AG04450 (cell line): ENCODE measurements around the gene TRIM26. TPM values are rescaled to one million over a fixed set of nuclear protein-coding genes. Genes with fewer than 3 reads are reported as not detected.

Source experiments
- CTCF ChIA-PET: fragments of 300-600, 350-600 bp; formaldehyde crosslinking; extraction: SDS; loops from one replicate; lab custom pipeline; 2022; ENCODE audit warnings: antibody characterized with exemption, inconsistent platforms; lab: Charles Lee
- POLR2A ChIA-PET: fragments of 350-600 bp; formaldehyde crosslinking; extraction: SDS; loops from one replicate; lab custom pipeline; 2021; ENCODE audit warnings: antibody characterized with exemption, inconsistent platforms; lab: Yijun Ruan, JAX
- DNase-seq: peaks from one replicate; pipeline ENCODE4 v3.0.0-alpha.2; 2011; ENCODE audit warnings: low read depth, low spot score
- H3K27ac ChIP-seq: one replicate; pipeline ENCODE4 v1.5.1; 2012; ENCODE audit warnings: low read depth, low read length, control low read depth
- H3K27me3 ChIP-seq: one replicate; pipeline ENCODE4 v1.6.0; 2012; ENCODE audit warnings: low read length; ENCODE audit not compliant: control insufficient read depth, insufficient read depth
- H3K4me3 ChIP-seq: 2 replicates; pipeline ENCODE4 v1.5.1; 2011; ENCODE audit warnings: mild to moderate bottlenecking, low read depth, low read length, control low read depth
- H3K9me3 ChIP-seq: 2 replicates; pipeline ENCODE4 v1.5.1; 2012; ENCODE audit warnings: low read length; ENCODE audit not compliant: control insufficient read depth, insufficient read depth
- CTCF ChIP-seq: IDR thresholded peaks from 2 replicates; pipeline ENCODE4 v1.5.1; 2011; ENCODE audit warnings: low read depth, low read length, control low read depth, inconsistent platforms
- polyA plus RNA-seq: library from polyadenylated mRNA; depleted of rRNA; stranded (reverse); fragments of >200 nt; gene quantifications from 2 replicates; pipeline ENCODE4 v1.2.3, GENCODE V29; 2011

Gene TRIM26
- polyA plus RNA-seq, 1 experiment = 22.7 TPM

DNA sequence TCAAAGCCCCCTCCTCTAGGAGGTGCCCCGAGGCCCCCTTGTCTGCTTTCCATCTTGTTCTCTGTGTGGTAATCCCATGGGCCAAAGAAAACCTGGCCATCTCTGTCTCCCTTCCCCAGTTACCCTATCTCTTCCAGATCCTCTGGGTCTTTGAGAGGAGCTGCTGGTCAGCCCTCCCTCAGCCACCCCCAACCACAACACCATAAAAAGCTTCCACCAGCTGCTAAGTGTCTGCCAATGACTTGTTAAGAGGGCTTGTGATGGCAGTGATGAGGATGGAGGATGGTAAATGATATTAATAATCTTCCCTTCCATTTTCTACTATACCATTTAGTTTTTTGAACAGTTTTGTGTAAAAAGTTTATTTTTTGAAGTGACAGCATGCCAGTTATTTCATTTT, 17.3 kb downstream of the TRIM26 start:
- no peak for TF ChIP-seq CTCF
- no peak for DNase-seq
- H3K4me3 ChIP-seq = no peak overlapping the region
- POLR2A ChIA-PET = no interaction called here
- H3K9me3 ChIP-seq = no peaks in the 10 kb centered on the region
- H3K27me3 ChIP-seq = no peaks in the 10 kb centered on the region
- CTCF ChIA-PET = interaction anchor here (1.5 kb wide), 1 partner anchor 546 kb away, joined by 3 read pairs; no protein-coding TSS in a partner anchor
- no peak overlapping the region for H3K27ac ChIP-seq

GRCh38 chr6:30194797-30195690, 18.2 kb downstream of the TRIM26 start:
- Histone ChIP-seq H3K27me3 (no peaks in the 10 kb centered on the region), H3K27ac (peak overlapping the region; percentile 11), H3K4me3 (no peak overlapping the region), H3K9me3 (no peaks in the 10 kb centered on the region)
- no peak for TF ChIP-seq CTCF
- ChIA-PET POLR2A (no interaction called here), CTCF (interaction anchor here (1.5 kb wide), 2 partner anchors 92 to 545 kb away, joined by 3 to 8 read pairs; no protein-coding TSS in a partner anchor)
- no peak for DNase-seq

DNA sequence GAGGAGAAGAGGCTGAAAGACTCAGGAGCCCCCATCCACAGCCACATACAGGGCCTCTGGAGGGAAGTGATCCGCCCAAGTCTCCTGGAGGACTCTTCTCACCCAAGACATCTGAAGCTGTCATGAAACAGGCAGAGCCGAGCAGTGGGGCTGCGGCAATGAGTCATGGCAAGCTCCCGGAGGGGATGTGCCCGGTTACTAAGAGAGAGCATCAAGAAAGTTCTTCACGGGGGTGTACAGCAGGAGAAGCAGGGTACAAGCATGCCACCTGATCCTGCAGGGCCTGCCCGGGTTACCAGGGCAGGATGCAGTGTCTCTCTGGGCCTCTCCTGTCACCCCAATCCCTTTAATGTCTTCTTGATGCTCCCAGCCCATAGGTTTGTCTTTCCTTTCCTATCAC, 21.1 kb downstream of the TRIM26 start:
- ChIA-PET POLR2A (no interaction called here), CTCF (no interaction called here)
- Histone ChIP-seq H3K4me3 (no peak overlapping the region), H3K9me3 (no peaks in the 10 kb centered on the region), H3K27ac (no peak overlapping the region), H3K27me3 (no peaks in the 10 kb centered on the region)
- no peak for DNase-seq
- no peak for TF ChIP-seq CTCF

DNA sequence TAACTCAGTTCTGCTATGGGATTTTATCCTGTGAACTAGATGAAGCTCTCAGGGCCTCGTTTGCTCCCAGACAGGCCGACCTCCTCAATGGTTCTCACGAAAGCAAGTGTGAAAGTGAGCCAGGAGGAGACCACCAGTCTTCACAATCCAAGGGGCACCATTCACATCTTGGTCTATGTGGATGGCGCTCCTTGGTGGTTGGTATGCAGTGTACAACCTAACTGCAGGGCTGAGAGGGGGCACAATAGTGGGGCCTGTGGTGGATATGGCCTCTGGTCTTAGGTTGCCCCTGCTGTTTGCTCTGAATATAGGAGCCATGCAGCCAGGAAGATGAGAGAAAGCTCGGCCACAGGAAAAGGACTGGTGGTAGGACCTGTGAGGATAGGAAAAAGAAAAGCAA, 24.7 kb downstream of the TRIM26 start:
- TF ChIP-seq CTCF = no peak
- ChIA-PET POLR2A (no interaction called here), CTCF (interaction anchor here (0.8 kb wide), 1 partner anchor 58 kb away, joined by 3 read pairs; no protein-coding TSS in a partner anchor)
- Histone ChIP-seq H3K4me3 (no peak overlapping the region), H3K27ac (no peak overlapping the region), H3K9me3 (no peaks in the 10 kb centered on the region), H3K27me3 (no peaks in the 10 kb centered on the region)
- no peak for DNase-seq
